PFSK-1 (cell line): ENCODE results near the gene ARFGEF2.

ENCODE experiments used
- POLR2AphosphoS5 ChIP-seq: IDR thresholded peaks from 2 replicates; pipeline ENCODE4 v1.6.1; 2012; ENCODE audit warnings: low read depth, mild to moderate bottlenecking, control low read depth, low read length, moderate library complexity
- TAF1 ChIP-seq: IDR thresholded peaks from 2 replicates; pipeline ENCODE4 v1.6.1; 2012; ENCODE audit warnings: low read length, control low read depth, borderline replicate concordance; ENCODE audit not compliant: insufficient read depth
- TF ChIP-seq, protein P1 (sequence below), 2 experiments: IDR thresholded peaks; 2 replicates each; pipeline versions ENCODE4 v1.6.1 to v1.8.0; 2011 to 2012; ENCODE audit warnings: low read depth in 2 of 2, low read length in 2 of 2, control low read depth in 1 of 2, inconsistent platforms in 1 of 2, mild to moderate bottlenecking in 1 of 2, moderate library complexity in 1 of 2; ENCODE audit not compliant: insufficient read depth in 1 of 2

DNA sequence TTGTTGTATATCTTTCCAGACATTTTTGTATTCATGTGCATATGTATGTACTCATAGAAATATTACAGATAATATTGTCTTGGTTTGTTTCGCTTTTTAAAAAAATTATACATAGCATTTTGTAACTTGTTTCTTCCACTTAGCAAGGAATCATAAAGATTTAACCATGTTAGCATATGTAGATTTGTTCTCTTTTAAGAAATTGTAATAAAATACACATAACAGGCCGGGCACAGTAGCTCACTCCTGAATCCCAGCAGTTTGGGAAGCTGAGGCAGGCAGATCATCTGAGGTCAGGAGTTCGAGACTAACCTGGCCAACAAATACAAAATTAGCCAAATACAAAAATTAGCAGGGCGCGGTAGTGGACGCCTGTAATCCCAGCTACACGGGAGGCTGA, 80.2 kb downstream of the ARFGEF2 start:
- TF ChIP-seq TAF1: no peak
- TF ChIP-seq POLR2AphosphoS5: no peak
- TF ChIP-seq, protein P1, sequence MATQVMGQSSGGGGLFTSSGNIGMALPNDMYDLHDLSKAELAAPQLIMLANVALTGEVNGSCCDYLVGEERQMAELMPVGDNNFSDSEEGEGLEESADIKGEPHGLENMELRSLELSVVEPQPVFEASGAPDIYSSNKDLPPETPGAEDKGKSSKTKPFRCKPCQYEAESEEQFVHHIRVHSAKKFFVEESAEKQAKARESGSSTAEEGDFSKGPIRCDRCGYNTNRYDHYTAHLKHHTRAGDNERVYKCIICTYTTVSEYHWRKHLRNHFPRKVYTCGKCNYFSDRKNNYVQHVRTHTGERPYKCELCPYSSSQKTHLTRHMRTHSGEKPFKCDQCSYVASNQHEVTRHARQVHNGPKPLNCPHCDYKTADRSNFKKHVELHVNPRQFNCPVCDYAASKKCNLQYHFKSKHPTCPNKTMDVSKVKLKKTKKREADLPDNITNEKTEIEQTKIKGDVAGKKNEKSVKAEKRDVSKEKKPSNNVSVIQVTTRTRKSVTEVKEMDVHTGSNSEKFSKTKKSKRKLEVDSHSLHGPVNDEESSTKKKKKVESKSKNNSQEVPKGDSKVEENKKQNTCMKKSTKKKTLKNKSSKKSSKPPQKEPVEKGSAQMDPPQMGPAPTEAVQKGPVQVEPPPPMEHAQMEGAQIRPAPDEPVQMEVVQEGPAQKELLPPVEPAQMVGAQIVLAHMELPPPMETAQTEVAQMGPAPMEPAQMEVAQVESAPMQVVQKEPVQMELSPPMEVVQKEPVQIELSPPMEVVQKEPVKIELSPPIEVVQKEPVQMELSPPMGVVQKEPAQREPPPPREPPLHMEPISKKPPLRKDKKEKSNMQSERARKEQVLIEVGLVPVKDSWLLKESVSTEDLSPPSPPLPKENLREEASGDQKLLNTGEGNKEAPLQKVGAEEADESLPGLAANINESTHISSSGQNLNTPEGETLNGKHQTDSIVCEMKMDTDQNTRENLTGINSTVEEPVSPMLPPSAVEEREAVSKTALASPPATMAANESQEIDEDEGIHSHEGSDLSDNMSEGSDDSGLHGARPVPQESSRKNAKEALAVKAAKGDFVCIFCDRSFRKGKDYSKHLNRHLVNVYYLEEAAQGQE (IDR thresholded peaks at IDR 0.05; ENCODE audit: insufficient read depth in 1 of 2, low read depth in 2 of 2, low read length in 2 of 2): no peak
